ENCODE measurements around the gene FER.

FER gene

DNA sequence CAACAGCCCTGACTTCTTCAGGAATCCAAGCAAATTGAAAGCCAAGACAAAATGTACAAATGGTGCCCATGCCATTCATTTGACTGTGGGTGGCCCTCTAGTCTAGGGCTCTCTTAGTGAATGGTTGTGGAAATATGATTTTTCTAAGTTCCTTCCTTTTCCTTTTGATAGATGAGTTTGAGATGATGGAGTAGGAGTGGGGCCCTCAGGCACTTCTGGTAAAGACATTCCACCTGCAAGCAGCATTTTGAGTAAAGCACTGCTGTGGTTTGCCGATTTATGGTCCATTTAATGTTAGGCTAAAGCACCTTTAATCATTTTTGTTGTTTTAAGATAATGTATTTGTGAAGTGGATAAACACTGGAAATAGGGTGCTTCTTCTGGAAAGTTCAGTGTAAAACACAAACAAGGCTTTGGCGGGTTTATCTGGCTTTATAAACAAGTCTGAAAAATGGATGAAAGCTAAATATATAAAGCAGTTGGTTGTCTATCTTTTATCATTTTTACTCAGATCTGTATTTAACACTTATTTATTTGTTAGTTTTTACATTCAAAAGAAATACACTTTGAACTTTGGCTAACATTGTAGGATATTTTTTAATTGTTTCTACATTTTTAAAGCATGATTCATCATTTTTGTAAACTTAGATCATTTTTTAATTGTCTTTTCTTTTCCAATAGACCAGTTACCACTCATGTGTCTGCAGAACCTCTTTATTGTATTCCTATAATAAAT lies 448.6 kb downstream of the FER start:
- Histone ChIP-seq H3K4me1 (ENCODE audit: control insufficient read depth, insufficient read depth, low read length) (no peaks in the 10 kb centered on the region), H3K27ac (ENCODE audit: low read length) (no peak overlapping the region), H3K36me3 (ENCODE audit: control insufficient read depth in 2 of 2, insufficient read depth in 2 of 2, low read length in 2 of 2) (no peaks in the 10 kb centered on the region), H3K27me3 (ENCODE audit: control insufficient read depth in 1 of 2, insufficient read depth in 2 of 2, low read length in 2 of 2) (no peaks in the 10 kb centered on the region), H3K4me3 (ENCODE audit: low read length in 2 of 2) (no peak overlapping the region), H3K9ac (ENCODE audit: low read length in 2 of 2) (no peak overlapping the region), H3K9me3 (ENCODE audit: control insufficient read depth in 2 of 2, low read length in 2 of 2) (no peaks in the 10 kb centered on the region)

DNA sequence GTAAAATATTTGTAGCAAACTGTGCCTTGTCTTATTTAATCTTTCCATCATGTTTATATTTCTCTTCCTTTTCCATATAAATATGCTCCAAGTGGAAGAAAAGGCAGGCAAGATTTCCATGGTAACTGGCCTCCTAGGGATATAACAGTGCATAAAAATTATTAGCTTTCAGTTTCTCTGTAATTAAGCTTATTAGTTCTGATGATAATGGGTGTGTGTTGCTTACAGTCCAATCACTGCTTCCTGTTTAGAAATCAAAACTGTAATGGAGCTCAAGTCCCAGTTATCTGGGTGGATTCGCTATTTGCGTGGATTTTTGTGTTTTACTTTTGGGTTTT lies 449.1 kb downstream of the FER start:
- Histone ChIP-seq H3K36me3 (ENCODE audit: control insufficient read depth in 2 of 2, insufficient read depth in 2 of 2, low read length in 2 of 2) (no peaks in the 10 kb centered on the region), H3K4me1 (ENCODE audit: control insufficient read depth, insufficient read depth, low read length) (no peaks in the 10 kb centered on the region), H3K9ac (ENCODE audit: low read length in 2 of 2) (no peak overlapping the region), H3K27ac (ENCODE audit: low read length) (no peak overlapping the region), H3K27me3 (ENCODE audit: control insufficient read depth in 1 of 2, insufficient read depth in 2 of 2, low read length in 2 of 2) (no peaks in the 10 kb centered on the region), H3K9me3 (ENCODE audit: control insufficient read depth in 2 of 2, low read length in 2 of 2) (no peaks in the 10 kb centered on the region), H3K4me3 (ENCODE audit: low read length in 2 of 2) (no peak overlapping the region)

DNA sequence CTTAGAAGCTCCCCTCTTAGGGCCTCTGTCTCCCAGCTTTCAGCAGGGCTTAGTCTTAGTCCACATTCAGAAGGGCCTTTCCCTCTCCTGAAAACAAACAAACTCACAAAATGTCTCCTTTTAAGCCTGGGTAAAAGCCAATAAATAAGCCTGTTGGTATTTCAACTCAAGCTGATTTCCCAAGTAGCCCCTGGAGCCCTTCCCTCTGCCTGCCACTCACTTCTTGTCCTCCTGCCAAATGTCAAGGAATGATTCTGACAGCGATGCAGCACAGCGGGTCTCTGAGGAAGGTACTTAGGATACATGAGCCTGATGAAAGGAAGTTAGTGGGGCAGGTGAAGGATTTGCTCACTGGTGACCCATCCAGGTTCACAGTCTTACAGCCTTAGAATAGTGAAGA lies 451.6 kb downstream of the FER start:
- Histone ChIP-seq H3K9ac (ENCODE audit: low read length in 2 of 2) (no peak overlapping the region), H3K4me1 (ENCODE audit: control insufficient read depth, insufficient read depth, low read length) (no peaks in the 10 kb centered on the region), H3K36me3 (ENCODE audit: control insufficient read depth in 2 of 2, insufficient read depth in 2 of 2, low read length in 2 of 2) (no peaks in the 10 kb centered on the region), H3K27ac (ENCODE audit: low read length) (no peak overlapping the region), H3K4me3 (ENCODE audit: low read length in 2 of 2) (no peak overlapping the region), H3K9me3 (ENCODE audit: control insufficient read depth in 2 of 2, low read length in 2 of 2) (no peaks in the 10 kb centered on the region), H3K27me3 (ENCODE audit: control insufficient read depth in 1 of 2, insufficient read depth in 2 of 2, low read length in 2 of 2) (no peaks in the 10 kb centered on the region)

DNA sequence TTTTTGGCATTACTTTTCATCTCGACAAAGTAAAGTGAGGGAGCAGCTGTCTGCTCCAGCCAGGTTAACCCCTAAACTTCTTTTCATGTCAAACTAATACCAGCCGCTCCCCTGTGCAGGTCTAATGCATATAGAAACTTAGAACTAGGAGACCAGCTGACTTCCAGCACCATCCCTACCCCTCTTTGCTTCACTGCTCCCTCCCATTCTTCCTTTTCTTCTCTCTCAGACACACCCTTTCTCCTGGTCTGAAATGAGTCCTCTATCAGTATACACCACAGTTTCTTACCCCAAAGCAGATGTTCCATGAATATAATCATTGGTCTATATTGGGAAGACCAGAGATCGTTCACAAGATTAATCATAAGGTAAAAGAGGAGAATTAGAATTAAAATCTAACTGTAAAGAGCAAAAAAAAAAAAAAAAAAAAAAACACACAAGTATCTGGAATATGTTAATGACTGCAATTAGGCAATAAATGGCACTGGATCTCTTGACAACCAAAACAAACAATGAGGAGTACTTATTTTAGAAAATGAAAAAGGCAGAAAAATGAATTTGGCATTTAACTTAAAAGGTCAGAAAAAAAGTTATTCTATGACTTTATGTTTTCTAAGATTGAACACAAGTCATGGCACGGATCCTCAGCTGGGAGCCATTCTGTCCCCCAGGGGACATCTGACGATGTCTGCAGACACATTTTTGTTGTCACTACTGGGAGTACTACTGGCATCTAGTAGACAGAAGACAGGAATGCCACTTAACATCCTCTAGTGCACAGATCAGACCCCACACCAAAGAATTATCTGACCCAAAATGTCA lies 452.3 kb downstream of the FER start:
- Histone ChIP-seq H3K9me3 (ENCODE audit: control insufficient read depth in 2 of 2, low read length in 2 of 2) (peaks cover 2 to 6% of the 10 kb centered on the region in 2 donors), H3K4me3 (ENCODE audit: low read length in 2 of 2) (no peak overlapping the region), H3K9ac (ENCODE audit: low read length in 2 of 2) (no peak overlapping the region), H3K27ac (ENCODE audit: low read length) (no peak overlapping the region), H3K4me1 (ENCODE audit: control insufficient read depth, insufficient read depth, low read length) (no peaks in the 10 kb centered on the region), H3K36me3 (ENCODE audit: control insufficient read depth in 2 of 2, insufficient read depth in 2 of 2, low read length in 2 of 2) (no peaks in the 10 kb centered on the region), H3K27me3 (ENCODE audit: control insufficient read depth in 1 of 2, insufficient read depth in 2 of 2, low read length in 2 of 2) (no peaks in the 10 kb centered on the region)

DNA sequence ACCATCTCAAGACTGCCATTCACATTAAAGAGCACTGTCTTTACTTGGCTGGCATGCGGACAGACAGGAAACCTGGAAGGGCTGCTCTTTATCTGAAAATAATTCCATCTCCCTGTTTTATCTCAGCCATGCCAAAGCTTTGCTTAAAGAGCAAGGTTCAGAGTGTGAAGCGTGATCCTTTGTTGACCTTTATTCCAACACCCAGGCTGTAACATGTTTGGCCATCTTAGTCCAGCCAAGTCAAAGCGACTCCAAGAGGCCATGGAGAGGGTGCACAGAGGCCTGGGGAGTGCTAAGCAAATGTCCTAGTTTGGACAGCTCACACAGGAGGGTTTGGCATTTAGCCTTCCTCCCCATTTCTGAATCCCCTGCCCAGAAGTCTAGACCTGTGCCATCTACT lies 467.3 kb downstream of the FER start:
- no peak overlapping the region for H3K27ac ChIP-seq (ENCODE audit: low read length)
- H3K4me3 ChIP-seq (ENCODE audit: low read length in 2 of 2) = no peak overlapping the region
- H3K9me3 ChIP-seq (ENCODE audit: control insufficient read depth in 2 of 2, low read length in 2 of 2) = peaks cover 4 to 7% of the 10 kb centered on the region in 2 donors
- no peaks in the 10 kb centered on the region for H3K4me1 ChIP-seq (ENCODE audit: control insufficient read depth, insufficient read depth, low read length)
- H3K36me3 ChIP-seq (ENCODE audit: control insufficient read depth in 2 of 2, insufficient read depth in 2 of 2, low read length in 2 of 2) = no peaks in the 10 kb centered on the region
- no peak overlapping the region for H3K9ac ChIP-seq (ENCODE audit: low read length in 2 of 2)
- H3K27me3 ChIP-seq (ENCODE audit: control insufficient read depth in 1 of 2, insufficient read depth in 2 of 2, low read length in 2 of 2) = no peaks in the 10 kb centered on the region

DNA sequence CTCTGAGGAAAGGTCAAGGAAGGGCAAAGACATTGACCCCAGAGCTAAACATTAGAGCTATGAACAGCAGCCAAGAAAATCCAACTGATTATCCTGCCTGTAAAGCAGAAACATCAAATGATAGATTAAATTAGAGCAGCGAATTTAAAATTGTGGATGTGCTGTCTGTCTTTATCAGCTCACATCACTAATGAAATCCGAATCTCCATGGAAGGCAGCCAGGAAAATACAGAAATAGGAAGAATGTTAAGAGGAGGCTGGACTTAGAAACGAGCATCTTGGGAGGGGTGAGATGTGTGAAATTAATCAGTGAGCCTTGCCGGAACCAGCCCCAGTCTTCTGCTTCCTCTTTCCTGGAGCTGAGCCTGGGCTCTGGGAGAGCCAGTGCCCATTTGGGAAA lies 471.1 kb downstream of the FER start:
- Histone ChIP-seq H3K27ac (ENCODE audit: low read length) (no peak overlapping the region), H3K36me3 (ENCODE audit: control insufficient read depth in 2 of 2, insufficient read depth in 2 of 2, low read length in 2 of 2) (no peaks in the 10 kb centered on the region), H3K9ac (ENCODE audit: low read length in 2 of 2) (no peak overlapping the region), H3K4me3 (ENCODE audit: low read length in 2 of 2) (no peak overlapping the region), H3K27me3 (ENCODE audit: control insufficient read depth in 1 of 2, insufficient read depth in 2 of 2, low read length in 2 of 2) (no peaks in the 10 kb centered on the region), H3K4me1 (ENCODE audit: control insufficient read depth, insufficient read depth, low read length) (no peaks in the 10 kb centered on the region), H3K9me3 (ENCODE audit: control insufficient read depth in 2 of 2, low read length in 2 of 2) (peaks cover 4 to 7% of the 10 kb centered on the region in 2 donors)

DNA sequence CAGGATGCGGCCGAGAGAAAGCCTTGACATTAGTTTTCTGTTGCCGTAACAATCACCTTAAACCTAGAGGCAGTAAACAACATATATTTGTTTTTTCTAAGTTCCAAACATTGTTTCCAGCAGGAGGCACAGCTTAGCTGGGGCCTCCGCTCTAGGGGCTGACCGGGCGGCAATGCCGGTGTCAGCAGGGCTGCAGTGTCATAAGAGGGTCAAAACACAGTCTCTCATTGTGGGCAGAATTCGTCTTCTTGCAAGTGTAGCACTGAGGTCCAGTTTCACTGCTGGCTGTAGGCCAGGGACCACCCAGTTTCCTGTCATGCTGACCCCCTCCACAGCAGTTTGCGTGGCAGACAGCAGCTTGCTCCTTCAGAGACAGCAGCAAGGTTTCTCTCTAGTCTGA lies 475.8 kb downstream of the FER start:
- Histone ChIP-seq H3K4me1 (ENCODE audit: control insufficient read depth, insufficient read depth, low read length) (no peaks in the 10 kb centered on the region), H3K4me3 (ENCODE audit: low read length in 2 of 2) (no peak overlapping the region), H3K27me3 (ENCODE audit: control insufficient read depth in 1 of 2, insufficient read depth in 2 of 2, low read length in 2 of 2) (no peaks in the 10 kb centered on the region), H3K36me3 (ENCODE audit: control insufficient read depth in 2 of 2, insufficient read depth in 2 of 2, low read length in 2 of 2) (no peaks in the 10 kb centered on the region), H3K27ac (ENCODE audit: low read length) (no peak overlapping the region), H3K9ac (ENCODE audit: low read length in 2 of 2) (no peak overlapping the region), H3K9me3 (ENCODE audit: control insufficient read depth in 2 of 2, low read length in 2 of 2) (peaks cover 0 to 3% of the 10 kb centered on the region in 2 donors)

DNA sequence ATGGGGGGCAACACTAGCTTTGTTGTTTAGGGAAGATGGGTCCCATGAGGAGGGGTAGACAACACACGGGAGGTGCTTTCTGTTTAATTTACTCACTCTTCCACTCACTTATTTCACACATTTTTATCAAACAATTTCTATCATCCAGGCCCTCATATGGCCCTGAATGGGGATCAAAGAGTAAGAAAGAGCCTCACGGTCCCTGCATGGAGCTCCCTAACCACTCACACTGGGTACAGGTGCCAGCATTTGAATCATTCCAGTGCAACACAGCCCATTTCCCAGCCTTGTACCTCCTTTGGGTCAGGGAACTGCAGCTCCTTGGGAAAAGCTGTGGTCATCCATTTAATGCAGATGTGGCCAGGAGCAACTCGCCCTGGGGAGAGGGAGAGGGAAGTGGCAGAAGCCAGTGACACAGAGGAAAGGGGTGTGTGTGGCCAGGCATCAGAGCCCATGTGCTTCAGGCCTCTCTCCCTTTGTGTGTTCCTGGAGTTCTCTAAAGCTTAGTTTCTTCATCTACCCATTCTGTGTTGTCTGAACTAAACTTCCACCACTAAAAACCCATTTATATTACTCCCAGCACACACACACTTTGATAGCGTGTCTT lies 476.7 kb downstream of the FER start:
- no peaks in the 10 kb centered on the region for H3K36me3 ChIP-seq (ENCODE audit: control insufficient read depth in 2 of 2, insufficient read depth in 2 of 2, low read length in 2 of 2)
- H3K9ac ChIP-seq (ENCODE audit: low read length in 2 of 2) = no peak overlapping the region
- H3K4me1 ChIP-seq (ENCODE audit: control insufficient read depth, insufficient read depth, low read length) = no peaks in the 10 kb centered on the region
- H3K4me3 ChIP-seq (ENCODE audit: low read length in 2 of 2) = no peak overlapping the region
- no peak overlapping the region for H3K27ac ChIP-seq (ENCODE audit: low read length)
- H3K9me3 ChIP-seq (ENCODE audit: control insufficient read depth in 2 of 2, low read length in 2 of 2) = peaks cover 0 to under 1% of the 10 kb centered on the region in 2 donors
- no peaks in the 10 kb centered on the region for H3K27me3 ChIP-seq (ENCODE audit: control insufficient read depth in 1 of 2, insufficient read depth in 2 of 2, low read length in 2 of 2)

DNA sequence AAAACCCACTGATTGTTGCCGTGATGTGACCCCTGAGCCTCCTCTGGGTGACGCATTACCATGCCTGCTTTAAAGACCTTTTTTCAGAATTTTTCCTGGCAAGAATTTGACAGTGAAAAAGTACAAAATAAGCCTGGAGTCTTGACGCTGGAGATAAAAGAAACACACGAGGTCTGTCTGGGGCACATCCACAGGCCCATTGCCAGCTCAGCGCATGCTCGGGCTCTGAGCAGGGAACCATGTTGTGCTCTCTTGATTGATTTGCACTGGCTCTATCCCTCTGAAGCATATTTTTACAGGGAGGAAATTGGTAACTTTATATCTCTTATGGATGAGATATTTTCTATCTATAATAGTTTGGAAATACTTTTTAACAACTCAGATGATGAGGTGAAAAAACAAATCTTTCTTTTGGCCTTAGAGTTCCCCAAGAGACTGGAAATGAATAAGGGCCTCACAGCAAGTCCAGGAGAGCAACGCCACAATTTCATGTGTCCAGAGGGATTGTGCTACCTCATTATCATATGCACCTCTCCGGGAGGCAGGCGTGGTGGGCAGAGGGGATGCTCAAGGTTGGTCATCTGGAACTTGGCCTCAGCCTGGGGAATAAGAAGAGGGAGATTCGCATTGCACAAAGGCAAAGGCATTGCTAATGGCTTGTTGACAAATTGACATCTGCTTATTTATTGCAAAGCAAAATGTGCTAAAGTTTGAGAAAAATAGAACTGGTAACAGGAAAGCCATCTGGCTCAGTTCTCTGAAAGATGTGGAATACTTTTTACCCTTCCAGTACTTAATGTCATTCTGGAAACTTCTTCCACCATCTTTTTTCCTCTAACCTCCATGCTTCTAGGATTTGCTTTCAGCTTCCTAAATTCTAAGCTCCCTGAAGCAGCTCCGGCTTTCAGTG lies 478.3 kb downstream of the FER start:
- H3K27me3 ChIP-seq (ENCODE audit: control insufficient read depth in 1 of 2, insufficient read depth in 2 of 2, low read length in 2 of 2) = no peaks in the 10 kb centered on the region
- no peak overlapping the region for H3K9ac ChIP-seq (ENCODE audit: low read length in 2 of 2)
- no peaks in the 10 kb centered on the region for H3K9me3 ChIP-seq (ENCODE audit: control insufficient read depth in 2 of 2, low read length in 2 of 2)
- no peak overlapping the region for H3K4me3 ChIP-seq (ENCODE audit: low read length in 2 of 2)
- H3K27ac ChIP-seq (ENCODE audit: low read length) = no peak overlapping the region
- no peaks in the 10 kb centered on the region for H3K4me1 ChIP-seq (ENCODE audit: control insufficient read depth, insufficient read depth, low read length)
- no peaks in the 10 kb centered on the region for H3K36me3 ChIP-seq (ENCODE audit: control insufficient read depth in 2 of 2, insufficient read depth in 2 of 2, low read length in 2 of 2)

DNA sequence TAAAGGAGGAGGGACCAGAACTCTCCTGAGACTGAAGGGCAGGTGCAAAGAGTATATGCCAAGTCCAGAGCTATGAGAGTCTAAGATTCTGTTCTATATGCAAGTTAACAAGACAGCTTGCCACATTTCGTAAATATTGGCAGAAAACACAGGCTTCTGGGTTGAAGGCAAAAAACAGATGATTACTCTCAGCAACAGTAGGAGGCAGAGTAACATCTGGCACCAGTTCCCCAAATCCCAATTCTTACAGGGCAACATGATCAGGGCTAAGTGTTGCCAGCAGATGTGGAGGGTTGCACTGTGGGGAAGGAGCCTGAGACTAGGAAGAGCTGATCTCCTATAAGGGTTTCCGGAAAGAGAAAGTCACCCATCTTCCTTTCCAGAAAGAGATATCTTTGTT lies 482.7 kb downstream of the FER start:
- Histone ChIP-seq H3K9me3 (ENCODE audit: control insufficient read depth in 2 of 2, low read length in 2 of 2) (no peaks in the 10 kb centered on the region), H3K9ac (ENCODE audit: low read length in 2 of 2) (no peak overlapping the region), H3K36me3 (ENCODE audit: control insufficient read depth in 2 of 2, insufficient read depth in 2 of 2, low read length in 2 of 2) (no peaks in the 10 kb centered on the region), H3K27ac (ENCODE audit: low read length) (no peak overlapping the region), H3K4me3 (ENCODE audit: low read length in 2 of 2) (no peak overlapping the region), H3K27me3 (ENCODE audit: control insufficient read depth in 1 of 2, insufficient read depth in 2 of 2, low read length in 2 of 2) (no peaks in the 10 kb centered on the region), H3K4me1 (ENCODE audit: control insufficient read depth, insufficient read depth, low read length) (no peaks in the 10 kb centered on the region)

All from stomach smooth muscle (tissue), 2 donors.